IMR-90 (cell line): ENCODE measurements around the gene FCHSD2. TPM values are rescaled to one million over a fixed set of nuclear protein-coding genes. Genes with fewer than 3 reads are reported as not detected.

ENCODE experiments used
- ATAC-seq: fragments of 200-7000 bp; cut with Tn5 transposase; 2 replicates; pipeline ENCODE4 v1.9.1; 2020; ENCODE audit warnings: low read depth, mild to moderate bottlenecking, moderate library complexity
- BruUV-seq: library from RNA; stranded (reverse); fragments of 400-500 nt; replicated peaks from 2 replicates; lab custom pipeline; 2021; lab: Mats Ljungman, UMichigan
- CTCF ChIA-PET: fragments of 300-600 bp; formaldehyde crosslinking; extraction: SDS; loops from one replicate; lab custom pipeline; 2021; ENCODE audit warnings: antibody characterized with exemption; lab: Yijun Ruan, JAX
- POLR2A ChIA-PET: fragments of 300-600 bp; sonication (Branson Sonifier 250); formaldehyde crosslinking; loops from one replicate; lab custom pipeline; 2022; ENCODE audit warnings: antibody characterized with exemption; ENCODE audit not compliant: unreplicated experiment; lab: Charles Lee
- DNase-seq: peaks from one replicate; pipeline ENCODE4 v3.0.0; 2013
- H2AFZ ChIP-seq: replicated peaks from 2 replicates; pipeline ENCODE3; 2013; ENCODE audit warnings: low read length, mild to moderate bottlenecking; ENCODE audit not compliant: poor library complexity
- H2AK5ac ChIP-seq: 2 replicates; pipeline ENCODE4 v1.6.1; 2013; ENCODE audit warnings: low read depth, low read length, inconsistent platforms
- H2AK9ac ChIP-seq: replicated peaks from 2 replicates; pipeline ENCODE3; 2013; ENCODE audit warnings: mild to moderate bottlenecking, low read depth, low read length, moderate library complexity; ENCODE audit not compliant: poor library complexity
- H2BK120ac ChIP-seq: 2 replicates; pipeline ENCODE4 v1.6.1; 2013; ENCODE audit warnings: low read depth, low read length, inconsistent platforms
- H2BK15ac ChIP-seq: 3 replicates; pipeline ENCODE4 v1.6.1; 2013; ENCODE audit warnings: low read depth, low read length, inconsistent platforms
- H2BK20ac ChIP-seq: 2 replicates; pipeline ENCODE4 v1.6.1; 2013; ENCODE audit warnings: low read depth, mild to moderate bottlenecking, inconsistent platforms, low read length, moderate library complexity
- H2BK5ac ChIP-seq: 2 replicates; pipeline ENCODE4 v1.6.1; 2013; ENCODE audit warnings: mild to moderate bottlenecking, low read depth, low read length, inconsistent platforms; ENCODE audit not compliant: poor library complexity, severe bottlenecking
- H3K14ac ChIP-seq: replicated peaks from 2 replicates; pipeline ENCODE4 v1.6.1; 2013; ENCODE audit warnings: low read depth, low read length, inconsistent platforms
- H3K18ac ChIP-seq: 2 replicates; pipeline ENCODE4 v1.6.1; 2013; ENCODE audit warnings: low read depth, low read length, control low read depth
- H3K23ac ChIP-seq: 2 replicates; pipeline ENCODE4 v1.6.1; 2013; ENCODE audit warnings: low read depth, low read length, inconsistent platforms
- H3K27ac ChIP-seq: 2 replicates; pipeline ENCODE4 v1.5.1; 2013; ENCODE audit warnings: mild to moderate bottlenecking, control low read depth, low read length; ENCODE audit not compliant: insufficient read depth
- H3K27me3 ChIP-seq: 2 replicates; pipeline ENCODE4 v1.6.1; 2013; ENCODE audit warnings: low read length; ENCODE audit not compliant: control insufficient read depth, insufficient read depth
- H3K36me3 ChIP-seq: 2 replicates; pipeline ENCODE4 v1.6.1; 2013; ENCODE audit warnings: low read length, mixed read lengths; ENCODE audit not compliant: control insufficient read depth, insufficient read depth
- H3K4ac ChIP-seq: 2 replicates; pipeline ENCODE4 v1.6.1; 2013; ENCODE audit warnings: low read depth, low read length, inconsistent platforms
- H3K4me1 ChIP-seq: 2 replicates; pipeline ENCODE4 v1.6.1; 2013; ENCODE audit warnings: low read length, mixed read lengths; ENCODE audit not compliant: control insufficient read depth, insufficient read depth
- H3K4me2 ChIP-seq: 2 replicates; pipeline ENCODE4 v1.6.1; 2013; ENCODE audit warnings: low read depth, mild to moderate bottlenecking, control low read depth, low read length, moderate library complexity
- H3K4me3 ChIP-seq: 2 replicates; pipeline ENCODE4 v1.5.1; 2013; ENCODE audit warnings: low read depth, mild to moderate bottlenecking, control low read depth, low read length, moderate library complexity; ENCODE audit not compliant: insufficient read depth
- H3K56ac ChIP-seq: 2 replicates; pipeline ENCODE4 v1.6.1; 2013; ENCODE audit warnings: low read length, inconsistent platforms; ENCODE audit not compliant: insufficient read depth; ENCODE audit errors: extremely low read depth
- H3K79me1 ChIP-seq, 2 experiments: 2 replicates each; pipeline ENCODE4 v1.6.1; 2013; ENCODE audit warnings: low read length in 2 of 2, inconsistent platforms in 1 of 2, low read depth in 1 of 2
- H3K9ac ChIP-seq: 2 replicates; pipeline ENCODE4 v1.6.1; 2013; ENCODE audit warnings: low read depth, low read length, control low read depth
- H3K9me1 ChIP-seq: 2 replicates; pipeline ENCODE4 v1.6.1; 2013; ENCODE audit warnings: low read length, inconsistent platforms; ENCODE audit not compliant: insufficient read depth
- H3K9me3 ChIP-seq: 2 replicates; pipeline ENCODE4 v1.6.1; 2013; ENCODE audit warnings: low read length; ENCODE audit not compliant: control insufficient read depth, insufficient read depth
- H4K20me1 ChIP-seq: 2 replicates; pipeline ENCODE4 v1.6.1; 2013; ENCODE audit warnings: low read length, inconsistent platforms; ENCODE audit not compliant: insufficient read depth
- H4K5ac ChIP-seq: 2 replicates; pipeline ENCODE4 v1.6.1; 2013; ENCODE audit warnings: mild to moderate bottlenecking, low read depth, low read length, control low read depth
- H4K8ac ChIP-seq, 2 experiments: 2 replicates each; pipeline ENCODE4 v1.6.1; 2013; ENCODE audit warnings: low read depth in 2 of 2, low read length in 2 of 2, control low read depth in 1 of 2, inconsistent platforms in 1 of 2
- H4K91ac ChIP-seq: 2 replicates; pipeline ENCODE4 v1.6.1; 2013; ENCODE audit warnings: low read depth, low read length, inconsistent platforms; ENCODE audit not compliant: insufficient read depth
- CEBPB ChIP-seq: IDR thresholded peaks from 2 replicates; pipeline ENCODE4 v1.6.1; 2012; ENCODE audit warnings: low read depth, low read length, improper control_type of control experiment
- FOS ChIP-seq: fragments of 150-350 bp; IDR thresholded peaks from 2 replicates; pipeline ENCODE4 v1.6.1; 2016; ENCODE audit warnings: low read depth, low read length
- MAZ ChIP-seq: IDR thresholded peaks from 2 replicates; pipeline ENCODE4 v1.6.1; 2012; ENCODE audit warnings: low read depth, mild to moderate bottlenecking, low read length, improper control_type of control experiment, moderate library complexity, borderline replicate concordance
- MXI1 ChIP-seq: IDR thresholded peaks from 2 replicates; pipeline ENCODE4 v1.6.1; 2012; ENCODE audit warnings: low read depth, mild to moderate bottlenecking, low read length, moderate library complexity, borderline replicate concordance
- NFE2L2 ChIP-seq: fragments of 150-350 bp; IDR thresholded peaks from 2 replicates; pipeline ENCODE4 v1.6.1; 2016; ENCODE audit warnings: low read depth, mild to moderate bottlenecking, low read length
- POLR2A ChIP-seq: IDR thresholded peaks from 2 replicates; pipeline ENCODE4 v1.6.1; 2012; ENCODE audit warnings: mild to moderate bottlenecking, low read depth, low read length
- RCOR1 ChIP-seq: IDR thresholded peaks from 2 replicates; pipeline ENCODE4 v1.6.1; 2012; ENCODE audit warnings: mild to moderate bottlenecking, low read length, improper control_type of control experiment; ENCODE audit not compliant: insufficient replicate concordance
- RFX5 ChIP-seq: IDR thresholded peaks from 2 replicates; pipeline ENCODE4 v1.8.0; 2012; ENCODE audit warnings: low read depth, mild to moderate bottlenecking, low read length, moderate library complexity
- SMC3 ChIP-seq: fragments of 150-350 bp; IDR thresholded peaks from 2 replicates; pipeline ENCODE4 v1.6.1; 2016; ENCODE audit warnings: low read depth, mild to moderate bottlenecking, antibody characterized with exemption, low read length, moderate library complexity
- WGBS, 2 experiments: methylation state at CpG; one replicate each; pipeline versions ENCODE4 v1.1.5 to v1.1.7; 2013; ENCODE audit warnings: missing lambda C conversion rate in 2 of 2; ENCODE audit not compliant: insufficient read length in 1 of 2; ENCODE audit errors: extremely low coverage in 2 of 2; 5-methylcytosine and 5-hydroxymethylcytosine counted together
- dilution Hi-C: fragments of 300-500 bp; cut with HindIII; formaldehyde crosslinking; loops from one replicate; pipeline ENCODE4 v1.14.3; 2018; ENCODE audit warnings: low sequenced_read_pairs; ENCODE audit not compliant: unreplicated experiment
- in situ Hi-C: fragments of 300-500 bp; cut with MboI; formaldehyde crosslinking; loops from 3 replicates; pipeline ENCODE4 v1.14.3; 2019; ENCODE audit warnings: low sequenced_read_pairs, inconsistent platforms, mixed read lengths
- intact Hi-C: fragments of 100-400 bp; cut with micrococcal nuclease; formaldehyde crosslinking; loops from 2 replicates; pipeline ENCODE4 v1.10.0; 2022
- polyA plus RNA-seq, 3 experiments: library from polyadenylated mRNA; depleted of rRNA; stranded (reverse); fragments of >200 nt; gene quantifications; 2 replicates each; pipeline ENCODE4 v1.2.3, GENCODE V29; 2012; ENCODE audit warnings: low replicate concordance in 1 of 3
- total RNA-seq: library from RNA; depleted of rRNA; stranded (reverse); fragments of >200 nt; gene quantifications from 2 replicates; pipeline ENCODE4 v1.2.3, GENCODE V29; 2012
- TF ChIP-seq, protein P1 (sequence below): fragments of 150-350 bp; IDR thresholded peaks from 2 replicates; pipeline ENCODE4 v1.6.1; 2017; ENCODE audit warnings: mild to moderate bottlenecking, antibody characterized with exemption, low read length, low read depth
- TF ChIP-seq, protein P2 (sequence below): conservative IDR thresholded peaks from 2 replicates; pipeline ENCODE4 v1.5.1; 2012; ENCODE audit warnings: mild to moderate bottlenecking, low read depth, low read length, improper control_type of control experiment

The FCHSD2 gene
- total and polyA plus RNA-seq, 2 of the 4 experiments (the other 2 are of a cell fraction), result 5.9 to 18.7 TPM

DNA sequence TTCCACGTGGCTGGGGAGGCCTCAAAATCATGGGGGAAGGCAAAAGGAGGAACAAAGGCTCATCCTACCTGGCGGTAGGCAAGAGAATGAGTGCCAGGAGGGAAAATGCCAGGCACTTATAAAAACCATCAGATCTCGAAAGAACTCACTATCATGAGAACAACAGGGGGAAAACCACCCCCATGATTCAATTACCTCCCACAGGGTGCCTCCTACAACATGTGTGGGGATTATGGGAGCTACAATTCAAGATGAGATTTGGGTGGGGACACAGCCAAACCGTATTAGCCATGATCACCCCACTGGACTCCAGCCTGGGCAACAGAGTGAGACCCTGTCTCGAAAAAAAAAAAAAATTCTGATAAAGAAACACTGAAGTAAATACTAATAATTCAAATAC, 87.1 kb downstream of the FCHSD2 start:
- H3K56ac ChIP-seq, result no peak overlapping the region; the same call in 1 of the 2 replicates
- ChIA-PET POLR2A (no interaction called here), CTCF (no interaction called here)
- no TSS peak for BruUV-seq
- DNase-seq, result no peak
- H3K4me2 ChIP-seq, result no peak overlapping the region
- H3K36me3 ChIP-seq, result no peaks in the 10 kb centered on the region
- no peak overlapping the region for H3K18ac ChIP-seq
- H2BK5ac ChIP-seq, result no peak overlapping the region
- H3K79me1 ChIP-seq, result peaks cover 22 to 47% of the 10 kb centered on the region in 2 experiments; a peak in 3 of 4 replicates
- H2BK120ac ChIP-seq, result no peak overlapping the region
- no peak overlapping the region for H3K9ac ChIP-seq
- no peak overlapping the region for H4K8ac ChIP-seq
- 0 out of 2 replicates have a peak overlapping the region, but pooled peaks have one; percentile 16 for H3K23ac ChIP-seq
- ATAC-seq, result no peak
- H2BK20ac ChIP-seq, result no peak overlapping the region
- no peaks in the 10 kb centered on the region for H3K27me3 ChIP-seq
- no peak overlapping the region for H2AK5ac ChIP-seq
- dilution Hi-C loops (no loop called here), intact Hi-C loops (no loop called here), in situ Hi-C loops (no loop called here)
- TF ChIP-seq RCOR1 (no peak), RFX5 (no peak), MAZ (no peak), NFE2L2 (no peak), POLR2A (no peak), CEBPB (no peak), FOS (no peak), SMC3 (no peak), MXI1 (no peak)
- TF ChIP-seq, protein P1, sequence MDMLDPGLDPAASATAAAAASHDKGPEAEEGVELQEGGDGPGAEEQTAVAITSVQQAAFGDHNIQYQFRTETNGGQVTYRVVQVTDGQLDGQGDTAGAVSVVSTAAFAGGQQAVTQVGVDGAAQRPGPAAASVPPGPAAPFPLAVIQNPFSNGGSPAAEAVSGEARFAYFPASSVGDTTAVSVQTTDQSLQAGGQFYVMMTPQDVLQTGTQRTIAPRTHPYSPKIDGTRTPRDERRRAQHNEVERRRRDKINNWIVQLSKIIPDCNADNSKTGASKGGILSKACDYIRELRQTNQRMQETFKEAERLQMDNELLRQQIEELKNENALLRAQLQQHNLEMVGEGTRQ, result no peak
- TF ChIP-seq, protein P2, sequence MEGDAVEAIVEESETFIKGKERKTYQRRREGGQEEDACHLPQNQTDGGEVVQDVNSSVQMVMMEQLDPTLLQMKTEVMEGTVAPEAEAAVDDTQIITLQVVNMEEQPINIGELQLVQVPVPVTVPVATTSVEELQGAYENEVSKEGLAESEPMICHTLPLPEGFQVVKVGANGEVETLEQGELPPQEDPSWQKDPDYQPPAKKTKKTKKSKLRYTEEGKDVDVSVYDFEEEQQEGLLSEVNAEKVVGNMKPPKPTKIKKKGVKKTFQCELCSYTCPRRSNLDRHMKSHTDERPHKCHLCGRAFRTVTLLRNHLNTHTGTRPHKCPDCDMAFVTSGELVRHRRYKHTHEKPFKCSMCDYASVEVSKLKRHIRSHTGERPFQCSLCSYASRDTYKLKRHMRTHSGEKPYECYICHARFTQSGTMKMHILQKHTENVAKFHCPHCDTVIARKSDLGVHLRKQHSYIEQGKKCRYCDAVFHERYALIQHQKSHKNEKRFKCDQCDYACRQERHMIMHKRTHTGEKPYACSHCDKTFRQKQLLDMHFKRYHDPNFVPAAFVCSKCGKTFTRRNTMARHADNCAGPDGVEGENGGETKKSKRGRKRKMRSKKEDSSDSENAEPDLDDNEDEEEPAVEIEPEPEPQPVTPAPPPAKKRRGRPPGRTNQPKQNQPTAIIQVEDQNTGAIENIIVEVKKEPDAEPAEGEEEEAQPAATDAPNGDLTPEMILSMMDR, result no peak
- H2AK9ac ChIP-seq, result no peak overlapping the region
- no CpG with 5 or more reads among the region's 5 CpGs for WGBS, 2 experiments
- H2BK15ac ChIP-seq, result no peak overlapping the region
- H2AFZ ChIP-seq, result no peak overlapping the region
- no peaks in the 10 kb centered on the region for H3K4me1 ChIP-seq
- H4K20me1 ChIP-seq, result peaks cover 12% of the 10 kb centered on the region; the same call in 1 of the 2 replicates
- no peak overlapping the region for H3K4me3 ChIP-seq
- H3K4ac ChIP-seq, result no peak overlapping the region
- no peak overlapping the region for H4K91ac ChIP-seq
- H3K9me3 ChIP-seq, result no peaks in the 10 kb centered on the region
- no peak overlapping the region for H4K5ac ChIP-seq
- H3K27ac ChIP-seq, result no peak overlapping the region
- H3K14ac ChIP-seq, result no peak overlapping the region
- H3K9me1 ChIP-seq, result peaks cover 7% of the 10 kb centered on the region
